ENCODE results near the gene RNF19B. TPM values are rescaled to one million over a fixed set of nuclear protein-coding genes. Genes with fewer than 3 reads are reported as not detected.

The RNF19B gene
- total RNA-seq, 1 donor from 2014 or later = 40.0 TPM

DNA sequence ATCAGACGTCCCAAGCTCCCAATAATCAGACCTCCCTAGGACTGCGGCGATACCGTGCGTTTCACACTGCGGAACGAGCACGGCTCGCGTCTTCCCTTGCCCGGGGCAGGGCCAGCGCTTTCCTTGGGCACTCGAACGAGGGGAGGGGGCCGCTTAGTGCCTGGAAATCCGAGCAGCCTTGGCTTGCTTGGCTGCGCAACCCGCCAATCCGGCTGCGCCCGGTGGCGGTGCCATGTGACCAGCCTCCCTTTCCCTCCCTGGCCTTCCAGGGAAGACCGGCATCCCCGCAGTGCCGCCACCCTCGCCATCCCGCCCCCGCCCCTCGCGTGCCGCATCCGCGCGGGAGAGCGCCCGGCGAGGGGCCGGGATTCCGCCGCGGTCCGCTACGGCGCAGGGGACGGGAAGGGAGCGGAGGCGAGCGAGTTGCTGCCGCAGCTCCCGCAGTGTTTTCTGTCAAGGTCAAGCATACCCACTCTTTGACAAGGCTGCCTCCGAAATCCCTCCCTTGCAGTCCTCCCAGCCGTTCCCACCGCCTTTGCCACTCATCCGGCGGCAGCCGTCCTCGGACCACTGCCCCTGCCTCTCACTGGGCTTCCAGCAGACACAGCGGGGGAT lies 8.3 kb upstream of the RNF19B start:
- H3K27me3 ChIP-seq = no peaks in the 10 kb centered on the region
- peaks cover 0 to 7% of the 10 kb centered on the region in 2 donors for H3K4me1 ChIP-seq
- DNase-seq (ENCODE audit: low spot score in 2 of 2) = peak in 1 of 2 donors; percentile 72
- TF ChIP-seq, protein P1, sequence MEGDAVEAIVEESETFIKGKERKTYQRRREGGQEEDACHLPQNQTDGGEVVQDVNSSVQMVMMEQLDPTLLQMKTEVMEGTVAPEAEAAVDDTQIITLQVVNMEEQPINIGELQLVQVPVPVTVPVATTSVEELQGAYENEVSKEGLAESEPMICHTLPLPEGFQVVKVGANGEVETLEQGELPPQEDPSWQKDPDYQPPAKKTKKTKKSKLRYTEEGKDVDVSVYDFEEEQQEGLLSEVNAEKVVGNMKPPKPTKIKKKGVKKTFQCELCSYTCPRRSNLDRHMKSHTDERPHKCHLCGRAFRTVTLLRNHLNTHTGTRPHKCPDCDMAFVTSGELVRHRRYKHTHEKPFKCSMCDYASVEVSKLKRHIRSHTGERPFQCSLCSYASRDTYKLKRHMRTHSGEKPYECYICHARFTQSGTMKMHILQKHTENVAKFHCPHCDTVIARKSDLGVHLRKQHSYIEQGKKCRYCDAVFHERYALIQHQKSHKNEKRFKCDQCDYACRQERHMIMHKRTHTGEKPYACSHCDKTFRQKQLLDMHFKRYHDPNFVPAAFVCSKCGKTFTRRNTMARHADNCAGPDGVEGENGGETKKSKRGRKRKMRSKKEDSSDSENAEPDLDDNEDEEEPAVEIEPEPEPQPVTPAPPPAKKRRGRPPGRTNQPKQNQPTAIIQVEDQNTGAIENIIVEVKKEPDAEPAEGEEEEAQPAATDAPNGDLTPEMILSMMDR (IDR thresholded peaks at IDR 0.05) = no peak
- intact Hi-C loops (cut with DNase I) = no loop called here
- peak overlapping the region; percentile 61 to 75 for H3K4me3 ChIP-seq
- no peaks in the 10 kb centered on the region for H3K9me3 ChIP-seq
- no peaks in the 10 kb centered on the region for H3K36me3 ChIP-seq
- H3K27ac ChIP-seq = no peak overlapping the region

DNA sequence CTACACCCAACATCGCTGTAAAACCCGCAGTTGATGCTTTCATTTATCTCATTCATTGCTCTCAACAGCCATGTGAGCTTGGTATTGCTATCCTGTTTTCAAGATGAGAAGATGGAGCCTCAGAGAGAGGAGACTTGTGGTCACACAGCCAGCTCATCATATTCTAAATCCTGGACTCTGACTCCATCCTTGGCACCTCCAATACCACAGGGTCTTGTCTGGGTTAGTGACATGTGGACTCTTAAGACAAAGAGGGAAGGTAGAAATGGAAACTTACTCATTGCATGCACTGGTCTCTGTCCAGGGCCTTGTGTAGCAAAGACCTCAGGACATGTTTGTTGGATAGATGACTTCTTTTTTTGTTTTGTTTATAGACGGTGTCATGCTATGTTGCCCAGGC lies 7.0 kb upstream of the RNF19B start:
- TF ChIP-seq, protein P1 (IDR thresholded peaks at IDR 0.05) = no peak
- Histone ChIP-seq H3K27me3 (no peaks in the 10 kb centered on the region), H3K4me1 (peaks cover 0 to 7% of the 10 kb centered on the region in 2 donors), H3K36me3 (no peaks in the 10 kb centered on the region), H3K4me3 (no peak overlapping the region), H3K9me3 (no peaks in the 10 kb centered on the region), H3K27ac (no peak overlapping the region)
- intact Hi-C loops (cut with DNase I) = no loop called here
- no peak for DNase-seq (ENCODE audit: low spot score in 2 of 2)

DNA sequence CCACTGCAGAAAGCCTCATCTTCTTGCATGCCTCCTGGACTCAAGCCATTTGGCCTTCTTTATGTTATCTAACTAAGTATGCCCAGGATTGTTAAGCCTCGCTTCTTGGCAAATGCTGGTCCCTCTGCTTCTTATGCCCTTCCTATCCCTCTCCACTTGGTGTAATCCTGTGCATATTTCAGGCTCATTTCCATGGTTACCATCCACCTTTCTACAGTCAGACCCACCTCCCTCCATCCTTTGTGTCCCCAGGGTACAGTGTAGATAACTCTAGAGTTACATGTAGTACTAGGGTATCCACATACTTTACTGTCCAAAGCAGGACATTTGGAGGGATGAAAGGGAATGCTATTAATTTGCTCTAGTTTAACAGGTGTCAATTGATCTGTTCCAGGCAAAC lies 6.5 kb upstream of the RNF19B start:
- H3K27ac ChIP-seq = no peak overlapping the region
- no peaks in the 10 kb centered on the region for H3K27me3 ChIP-seq
- H3K4me1 ChIP-seq = peaks cover 0 to 7% of the 10 kb centered on the region in 2 donors
- TF ChIP-seq, protein P1 (IDR thresholded peaks at IDR 0.05) = no peak
- no peaks in the 10 kb centered on the region for H3K9me3 ChIP-seq
- H3K4me3 ChIP-seq = no peak overlapping the region
- no peak for DNase-seq (ENCODE audit: low spot score in 2 of 2)
- no peaks in the 10 kb centered on the region for H3K36me3 ChIP-seq
- intact Hi-C loops (cut with DNase I) = no loop called here

DNA sequence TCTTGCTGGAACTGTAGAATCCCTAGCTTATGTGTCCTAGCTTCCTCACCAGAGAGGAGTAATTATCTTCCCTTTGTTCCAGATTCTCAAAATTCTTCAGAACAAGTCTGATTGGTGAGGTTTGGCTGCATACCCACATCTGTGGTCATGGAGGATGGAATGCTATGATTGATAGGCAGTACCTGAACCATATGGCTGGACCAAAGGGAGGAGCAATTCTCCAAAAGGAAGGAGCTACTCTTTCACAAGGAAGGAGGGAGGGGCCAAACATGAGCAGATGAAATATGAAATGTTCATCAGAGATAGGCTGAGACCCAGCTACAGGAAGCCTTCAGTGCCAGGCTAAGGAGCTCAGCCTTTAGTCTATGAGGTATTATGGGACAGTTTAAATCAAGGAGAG lies 5.0 kb upstream of the RNF19B start:
- H3K4me1 ChIP-seq = peaks cover 0 to 7% of the 10 kb centered on the region in 2 donors
- no peaks in the 10 kb centered on the region for H3K36me3 ChIP-seq
- H3K27me3 ChIP-seq = no peaks in the 10 kb centered on the region
- intact Hi-C loops (cut with DNase I) = no loop called here
- TF ChIP-seq, protein P1 (IDR thresholded peaks at IDR 0.05) = no peak
- DNase-seq (ENCODE audit: low spot score in 2 of 2) = no peak
- no peak overlapping the region for H3K4me3 ChIP-seq
- H3K27ac ChIP-seq = no peak overlapping the region
- H3K9me3 ChIP-seq = no peaks in the 10 kb centered on the region

DNA sequence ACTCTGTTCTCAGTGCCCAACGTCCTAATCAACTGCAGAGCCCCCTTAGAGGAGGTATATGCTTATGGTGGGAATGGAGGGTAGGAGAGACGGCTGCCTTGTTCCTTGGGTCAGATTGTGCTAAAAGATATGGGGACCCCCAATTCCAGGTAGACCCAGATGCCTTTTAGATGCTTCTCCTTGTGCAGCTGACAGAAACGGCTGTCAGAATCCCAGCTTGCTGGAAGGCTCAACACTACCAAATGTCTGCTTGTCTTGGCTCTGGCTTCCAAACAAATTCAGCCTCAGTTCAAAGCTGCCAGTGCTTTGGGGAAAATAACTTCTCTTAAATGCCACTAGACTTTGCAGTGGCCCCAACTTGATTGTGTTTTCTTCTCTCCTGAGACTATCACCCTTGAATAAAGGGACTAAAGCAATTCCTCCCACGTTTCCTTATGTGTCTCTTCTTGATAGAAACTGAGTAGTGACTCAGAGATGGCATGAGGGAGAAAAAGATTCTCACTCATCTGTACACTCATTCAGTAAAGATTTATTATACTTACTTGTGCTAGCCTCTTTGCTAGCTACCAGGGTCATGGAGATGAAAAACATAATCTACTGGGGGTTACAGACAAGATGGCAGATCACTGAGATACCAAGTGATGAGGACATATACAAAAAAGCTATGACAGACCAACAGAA lies 3.4 kb upstream of the RNF19B start:
- peaks cover 0 to 7% of the 10 kb centered on the region in 2 donors for H3K4me1 ChIP-seq
- H3K27me3 ChIP-seq = no peaks in the 10 kb centered on the region
- intact Hi-C loops (cut with DNase I) = no loop called here
- H3K27ac ChIP-seq = peak overlapping the region in 1 of 2 donors; percentile 51
- TF ChIP-seq, protein P1 (IDR thresholded peaks at IDR 0.05) = no peak
- no peaks in the 10 kb centered on the region for H3K36me3 ChIP-seq
- DNase-seq (ENCODE audit: low spot score in 2 of 2) = no peak
- no peaks in the 10 kb centered on the region for H3K9me3 ChIP-seq
- H3K4me3 ChIP-seq = no peak overlapping the region

Measured in ascending aorta (tissue), 2 donors.